ENCODE data around the gene CLASP1.
"Not testable (repeated sequence)": the region's sequence is repeated elsewhere in the genome, so short reads cannot be mapped to it uniquely, and the experiment has no call there.

The CLASP1 gene

DNA sequence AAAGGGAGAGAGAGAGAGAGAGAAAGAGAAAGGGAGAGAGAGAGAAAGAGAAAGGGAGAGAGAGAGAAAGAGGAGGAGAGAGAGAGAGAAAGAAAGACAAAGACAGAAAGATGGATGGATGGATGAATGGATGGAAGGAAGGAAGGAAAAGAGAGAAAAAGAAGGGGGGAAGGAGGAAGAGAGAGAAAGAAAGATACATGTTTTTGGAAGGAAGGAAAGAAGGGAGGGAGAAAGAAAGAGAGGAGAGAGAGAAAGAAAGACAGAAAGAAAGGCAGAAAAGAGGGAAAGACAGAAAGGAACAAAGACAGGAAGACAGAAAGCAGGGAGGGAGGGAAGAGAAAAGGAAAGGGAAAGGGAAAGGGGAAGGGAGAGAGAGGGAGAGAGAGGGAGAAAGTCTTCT, 67.0 kb downstream of the CLASP1 start:
- DNase-seq (ENCODE audit: low spot score) = no peak

GRCh38 chr2:121579309-121579708, 70.0 kb downstream of the CLASP1 start:
- DNase-seq (ENCODE audit: low spot score) = no peak

DNA sequence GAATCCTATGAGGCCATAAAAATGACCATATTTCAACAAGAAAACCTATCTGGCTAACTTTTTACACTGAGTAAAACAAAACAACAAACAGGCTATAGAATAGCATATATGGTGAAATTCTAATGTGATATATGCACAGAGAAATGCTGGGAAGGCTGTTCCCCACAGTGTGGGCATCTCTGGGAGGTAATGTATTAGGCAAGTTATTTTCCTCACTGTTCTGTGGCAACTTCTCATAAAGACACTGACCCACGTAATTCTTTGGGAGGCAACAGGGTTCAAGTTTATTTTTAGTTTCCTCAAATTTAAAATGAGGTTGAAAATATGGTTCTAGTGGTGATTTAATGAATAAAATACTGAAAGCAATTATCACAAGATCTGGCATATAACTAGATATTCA, 71.9 kb downstream of the CLASP1 start:
- DNase-seq (ENCODE audit: low spot score) = no peak

- no peak for DNase-seq (ENCODE audit: low spot score)
These were observed 73.0 kb downstream of the CLASP1 start for GRCh38 chr2:121576263-121576662.

GRCh38 chr2:121575800-121576199, 73.5 kb downstream of the CLASP1 start:
- no peak for DNase-seq (ENCODE audit: low spot score)

DNA sequence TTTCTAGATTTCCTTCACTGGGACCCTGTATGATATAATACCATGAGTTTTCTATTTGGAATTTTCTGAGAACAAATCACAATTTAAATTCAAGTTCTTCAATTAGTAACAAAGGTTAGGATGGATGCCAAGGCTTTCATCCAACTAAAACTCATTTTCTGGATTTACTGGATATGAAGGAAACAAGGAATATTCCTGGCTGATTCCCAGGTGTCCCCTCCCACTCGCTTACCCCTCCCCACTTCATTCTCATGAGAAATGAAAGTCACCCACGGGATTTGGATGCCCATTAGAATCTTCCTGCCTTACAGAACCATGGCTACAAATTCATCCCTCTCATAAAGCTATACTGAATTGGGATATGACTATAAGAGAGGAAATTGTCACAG, 78.6 kb downstream of the CLASP1 start:
- DNase-seq (ENCODE audit: low spot score) = no peak

GRCh38 chr2:121570036-121570666, 79.1 kb downstream of the CLASP1 start:
- DNase-seq (ENCODE audit: low spot score) = no peak

GRCh38 chr2:121567957-121568409, 81.3 kb downstream of the CLASP1 start:
- DNase-seq (ENCODE audit: low spot score) = no peak

DNA sequence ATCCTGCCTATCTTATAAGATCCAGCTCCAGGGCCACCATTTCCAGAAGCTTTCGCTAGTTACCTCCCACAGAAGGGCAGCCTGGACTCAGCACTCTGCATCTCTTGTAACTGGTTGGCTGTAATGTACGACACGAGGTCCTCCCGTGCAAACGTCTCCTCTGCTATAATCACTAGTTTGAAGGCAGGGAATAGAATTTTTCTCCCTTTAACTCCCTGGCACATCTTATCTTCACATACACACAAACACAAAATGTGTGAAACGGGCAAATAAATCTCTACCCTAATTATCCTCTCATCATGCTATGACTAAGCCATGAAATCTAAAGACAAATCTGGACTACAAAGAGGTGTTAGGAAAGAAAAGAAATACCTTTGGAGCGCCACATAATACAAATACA, 81.8 kb downstream of the CLASP1 start:
- DNase-seq (ENCODE audit: low spot score) = no peak

- no peak for DNase-seq (ENCODE audit: low spot score)
These were observed 83.6 kb downstream of the CLASP1 start for GRCh38 chr2:121565389-121566250.

- no peak for DNase-seq (ENCODE audit: low spot score)
These were observed 84.4 kb downstream of the CLASP1 start for GRCh38 chr2:121564905-121565304.

- DNase-seq (ENCODE audit: low spot score) = not testable (repeated sequence)
These were observed 85.5 kb downstream of the CLASP1 start for GRCh38 chr2:121563754-121564153.

DNA sequence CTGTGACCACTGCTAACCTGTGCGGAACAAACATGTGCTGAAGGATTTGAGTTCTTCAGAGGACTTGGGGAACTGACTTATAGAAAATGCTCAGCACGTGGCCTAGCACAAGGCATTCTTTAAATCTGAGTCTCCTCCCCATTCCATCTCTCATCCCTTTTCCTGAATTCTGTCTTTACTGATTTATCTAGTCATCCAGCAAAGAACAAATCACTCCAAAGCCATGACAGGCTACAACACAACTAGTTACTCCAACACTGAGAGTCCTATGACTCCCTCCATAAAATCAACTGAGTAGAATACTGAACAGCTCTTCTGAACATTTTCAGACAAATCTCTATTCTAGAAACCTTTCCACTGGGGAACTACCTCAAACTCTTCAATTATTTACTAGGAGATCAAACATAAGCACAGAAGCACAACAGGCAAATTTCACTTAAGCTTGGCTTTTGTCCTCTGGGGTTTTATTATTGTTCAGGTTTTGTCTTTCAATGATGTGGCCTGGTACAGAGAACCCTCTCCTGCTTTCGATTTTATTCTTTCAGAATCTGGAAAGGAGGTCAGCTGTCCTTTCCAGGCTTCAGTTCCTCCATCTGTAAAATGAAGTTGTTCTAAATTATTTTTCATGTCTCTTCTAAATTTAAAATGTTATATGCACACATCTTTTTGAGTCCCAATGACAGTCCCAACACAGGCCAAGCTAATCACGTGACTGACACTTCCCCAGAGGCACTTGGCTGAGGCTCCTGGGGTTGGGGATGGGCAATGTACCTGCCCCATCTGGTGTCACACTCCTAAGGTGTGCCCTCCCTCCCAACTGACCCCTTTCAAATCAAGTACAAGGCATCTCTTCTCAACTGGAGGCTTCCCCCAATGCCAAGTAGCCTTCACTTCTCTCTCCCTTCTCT, 86.7 kb downstream of the CLASP1 start:
- DNase-seq (ENCODE audit: low spot score) = no peak

DNA sequence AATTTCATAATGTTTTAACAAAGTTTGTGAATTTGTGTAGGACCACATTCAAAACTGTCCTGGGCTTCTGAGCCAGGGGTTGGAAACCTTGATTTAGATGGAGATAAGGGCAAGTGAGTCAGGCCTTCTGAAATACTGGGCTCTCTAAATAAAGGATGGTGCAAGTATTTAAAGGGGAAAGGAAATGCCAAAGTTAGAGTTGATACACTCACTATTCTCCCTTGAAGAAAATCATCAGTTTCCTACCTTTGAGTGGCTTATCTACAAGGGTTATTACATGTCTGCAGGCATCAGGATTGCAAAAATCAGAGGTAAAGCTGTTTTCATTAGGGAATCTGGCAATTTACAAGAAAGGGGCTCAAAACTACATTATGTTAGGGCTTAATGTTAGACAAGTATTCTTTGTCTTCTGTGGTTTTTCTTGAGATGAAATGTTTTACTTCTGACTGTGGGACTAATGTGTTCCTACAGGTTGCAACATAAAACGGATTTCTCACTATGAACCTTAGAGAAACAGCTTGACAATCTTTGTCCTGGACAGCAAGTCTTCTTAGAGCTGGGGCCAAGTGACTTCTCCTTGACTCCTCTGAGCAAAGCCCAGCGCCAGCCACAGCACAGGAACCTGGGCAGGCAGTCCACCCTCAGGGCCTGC, 87.5 kb downstream of the CLASP1 start:
- DNase-seq (ENCODE audit: low spot score) = no peak

- DNase-seq (ENCODE audit: low spot score) = no peak
These were observed 90.9 kb downstream of the CLASP1 start for GRCh38 chr2:121558329-121558728.

GRCh38 chr2:121555008-121555407, 94.3 kb downstream of the CLASP1 start:
- no peak for DNase-seq (ENCODE audit: low spot score)

GRCh38 chr2:121552477-121553180, 96.6 kb downstream of the CLASP1 start:
- not testable (repeated sequence) for DNase-seq (ENCODE audit: low spot score)

DNA sequence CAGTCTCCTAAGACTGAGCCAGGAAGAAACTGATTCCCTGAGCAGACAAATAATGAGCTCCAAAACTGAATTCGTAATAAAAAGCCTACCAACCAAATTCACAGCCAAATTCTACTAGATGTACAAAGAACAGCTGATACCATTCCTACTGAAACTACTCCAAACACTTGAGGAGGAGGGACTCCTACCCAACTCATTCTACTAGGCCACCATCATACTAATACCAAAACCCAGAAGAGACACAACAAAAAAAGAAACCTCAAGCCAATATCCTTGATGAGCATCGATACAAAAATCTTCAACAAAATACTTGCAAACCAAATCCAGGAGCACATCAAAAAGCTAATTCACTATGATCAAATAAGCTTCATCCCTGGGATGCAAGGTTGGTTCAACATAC, 98.6 kb downstream of the CLASP1 start:
- DNase-seq (ENCODE audit: low spot score) = no peak

- no peak for DNase-seq (ENCODE audit: low spot score)
These were observed 101.6 kb downstream of the CLASP1 start for GRCh38 chr2:121547646-121548045.

DNA sequence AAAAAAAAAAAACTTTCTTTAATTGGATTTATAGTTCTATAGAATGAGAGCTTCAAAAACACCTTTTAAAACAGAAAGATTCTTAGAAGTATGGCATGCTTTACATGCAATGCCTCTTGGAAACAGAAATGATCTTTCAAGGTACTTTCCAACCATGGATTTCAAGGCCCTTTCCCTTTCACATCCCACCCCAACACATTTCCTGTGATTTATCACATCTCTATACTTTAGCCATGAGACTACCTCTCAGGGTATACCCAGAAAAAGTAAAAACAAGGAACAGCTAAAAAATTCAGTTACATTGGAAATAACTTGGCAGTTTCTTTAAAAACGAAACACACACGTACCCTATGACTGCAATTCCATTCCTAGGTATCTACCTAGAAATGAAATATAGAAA, 103.3 kb downstream of the CLASP1 start:
- no peak for DNase-seq (ENCODE audit: low spot score)

DNA sequence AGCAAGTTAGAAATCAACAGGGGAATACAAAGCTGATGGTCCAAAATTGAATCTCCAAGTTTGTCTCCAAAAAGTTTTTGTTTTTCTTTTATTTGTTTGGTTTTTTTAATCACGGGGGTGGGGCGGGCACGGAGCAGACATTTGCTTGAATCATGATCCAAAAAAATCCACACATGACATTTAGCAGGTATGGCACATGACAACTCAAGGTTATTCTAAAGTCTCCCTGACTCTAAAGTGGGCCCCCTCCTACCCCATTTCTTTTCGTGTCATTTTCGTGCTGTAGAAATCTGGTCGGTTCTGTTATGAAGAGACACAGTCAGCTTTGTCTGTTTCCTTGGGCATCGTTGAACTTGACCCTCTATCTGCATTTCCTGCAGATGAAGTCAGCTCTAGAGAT, 104.0 kb downstream of the CLASP1 start:
- no peak for DNase-seq (ENCODE audit: low spot score)
